ENCODE results near the gene ECE1. TPM values are rescaled to one million over a fixed set of nuclear protein-coding genes. Genes with fewer than 3 reads are reported as not detected.

The ECE1 gene
- total RNA-seq, 1 donor from 2014 or later: 15.2 TPM

DNA sequence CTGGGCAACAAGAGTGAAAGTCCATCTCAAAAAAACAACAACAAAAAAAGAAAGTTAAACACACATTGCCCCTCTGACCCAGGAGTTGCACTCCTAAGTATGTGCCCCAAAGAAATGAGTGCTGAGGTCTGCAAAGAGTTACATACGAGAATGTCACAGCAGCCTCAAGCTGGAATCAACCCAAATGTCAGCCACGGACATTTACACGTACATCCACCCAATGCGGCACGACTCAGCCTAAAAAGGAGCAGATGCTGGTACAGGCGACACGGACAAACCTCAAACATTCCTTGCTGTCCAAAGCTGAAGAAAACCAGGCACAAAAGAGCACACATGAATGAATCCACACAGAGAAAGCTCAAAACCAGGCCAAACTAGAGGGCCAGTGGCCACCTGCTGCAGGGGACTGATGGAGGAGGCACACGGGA lies 46.8 kb upstream of the ECE1 start:
- Histone ChIP-seq H3K4me3 (no peak overlapping the region), H3F3A (ENCODE audit: low read depth) (no peaks in the 10 kb centered on the region), H3K79me2 (ENCODE audit: low read depth) (no peaks in the 10 kb centered on the region), H3K36me3 (no peaks in the 10 kb centered on the region), H3K27me3 (peaks cover 6% of the 10 kb centered on the region), H3K27ac (no peak overlapping the region), H3K9me3 (ENCODE audit: low read depth) (no peaks in the 10 kb centered on the region), H3K4me2 (no peak overlapping the region), H3K4me1 (peaks cover 6% of the 10 kb centered on the region), H2AFZ (replicated peaks) (no peak overlapping the region), H3K9ac (no peak overlapping the region), H4K20me1 (ENCODE audit: low read depth) (peaks cover 53% of the 10 kb centered on the region)
- Mint-ChIP-seq H3K4me3 (no peak overlapping the region), H3K27ac (no peak overlapping the region), H3K36me3 (no peaks in the 10 kb centered on the region), H3K4me1 (peaks cover 62% of the 10 kb centered on the region), H3K9me3 (no peaks in the 10 kb centered on the region), H3K27me3 (ENCODE audit: insufficient read depth, low read depth) (no peaks in the 10 kb centered on the region)
- no peak for DNase-seq (ENCODE audit: low spot score)
- TF ChIP-seq, protein P1, sequence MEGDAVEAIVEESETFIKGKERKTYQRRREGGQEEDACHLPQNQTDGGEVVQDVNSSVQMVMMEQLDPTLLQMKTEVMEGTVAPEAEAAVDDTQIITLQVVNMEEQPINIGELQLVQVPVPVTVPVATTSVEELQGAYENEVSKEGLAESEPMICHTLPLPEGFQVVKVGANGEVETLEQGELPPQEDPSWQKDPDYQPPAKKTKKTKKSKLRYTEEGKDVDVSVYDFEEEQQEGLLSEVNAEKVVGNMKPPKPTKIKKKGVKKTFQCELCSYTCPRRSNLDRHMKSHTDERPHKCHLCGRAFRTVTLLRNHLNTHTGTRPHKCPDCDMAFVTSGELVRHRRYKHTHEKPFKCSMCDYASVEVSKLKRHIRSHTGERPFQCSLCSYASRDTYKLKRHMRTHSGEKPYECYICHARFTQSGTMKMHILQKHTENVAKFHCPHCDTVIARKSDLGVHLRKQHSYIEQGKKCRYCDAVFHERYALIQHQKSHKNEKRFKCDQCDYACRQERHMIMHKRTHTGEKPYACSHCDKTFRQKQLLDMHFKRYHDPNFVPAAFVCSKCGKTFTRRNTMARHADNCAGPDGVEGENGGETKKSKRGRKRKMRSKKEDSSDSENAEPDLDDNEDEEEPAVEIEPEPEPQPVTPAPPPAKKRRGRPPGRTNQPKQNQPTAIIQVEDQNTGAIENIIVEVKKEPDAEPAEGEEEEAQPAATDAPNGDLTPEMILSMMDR (IDR thresholded peaks at IDR 0.05): no peak
- TF ChIP-seq EZH2phosphoT487 (IDR thresholded peaks at IDR 0.05) (no peak), EZH2 (IDR thresholded peaks at IDR 0.05) (no peak)

DNA sequence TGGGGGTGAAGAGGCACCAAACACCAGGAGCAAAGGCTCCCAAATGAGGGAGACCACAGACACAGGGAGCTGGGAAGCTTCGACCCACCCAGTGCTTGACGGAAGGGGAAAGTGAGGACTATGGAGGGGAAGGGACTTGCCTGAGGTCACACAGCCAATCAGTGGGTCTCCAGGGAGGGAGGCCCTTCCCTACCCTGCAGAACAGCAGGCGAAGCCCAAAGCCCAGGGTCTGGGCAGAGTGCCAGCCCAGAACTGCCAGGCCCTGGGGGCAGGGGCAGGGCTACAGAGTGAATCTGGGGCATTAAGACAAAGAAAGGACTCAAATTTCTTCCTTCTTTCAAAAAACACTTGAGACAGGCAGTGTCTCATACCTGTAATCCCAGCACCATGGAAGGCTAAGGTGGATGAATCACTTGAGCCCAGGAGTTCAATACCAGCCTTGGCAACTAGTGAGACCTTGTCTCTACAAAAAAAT lies 45.5 kb upstream of the ECE1 start:
- no peak overlapping the region for H3K27ac Mint-ChIP-seq
- no peaks in the 10 kb centered on the region for H3K9me3 Mint-ChIP-seq

DNA sequence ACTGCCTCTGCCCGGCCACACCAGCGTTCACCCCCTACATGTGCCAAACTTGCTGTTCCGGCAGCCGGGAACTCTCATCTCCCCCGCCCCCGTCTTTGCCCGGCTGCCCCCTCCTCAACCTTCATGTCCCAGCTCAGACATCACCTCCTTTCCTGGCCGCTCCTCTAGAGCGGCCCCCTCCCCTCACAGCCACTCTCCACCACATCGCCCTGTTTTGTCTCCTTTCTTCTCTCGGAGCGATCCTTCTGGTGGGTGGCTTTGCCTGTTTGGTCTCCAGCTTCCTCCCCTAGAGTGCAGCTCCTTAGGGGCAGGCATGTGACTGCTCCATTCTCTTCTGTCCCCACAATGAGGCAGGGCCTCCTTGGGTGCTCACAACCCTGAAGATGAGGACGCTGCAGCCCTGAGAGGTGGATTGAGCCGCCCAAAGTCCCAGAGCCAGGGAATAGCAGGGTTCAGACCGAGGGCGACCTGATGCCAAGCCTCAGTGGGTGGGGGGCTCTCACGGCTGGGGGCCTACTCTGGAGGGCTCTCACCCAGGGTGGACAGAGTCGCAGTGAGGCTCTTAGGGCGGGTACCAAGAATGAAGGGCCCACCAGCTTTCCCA lies 44.9 kb upstream of the ECE1 start:
- H3K27me3 Mint-ChIP-seq (ENCODE audit: insufficient read depth, low read depth): no peaks in the 10 kb centered on the region
- Histone ChIP-seq H3K4me2 (peak overlapping the region; percentile 66), H3K27me3 (peaks cover 6% of the 10 kb centered on the region), H3F3A (ENCODE audit: low read depth) (no peaks in the 10 kb centered on the region), H3K4me3 (peak overlapping the region; percentile 22), H4K20me1 (ENCODE audit: low read depth) (peaks cover 52% of the 10 kb centered on the region), H3K36me3 (no peaks in the 10 kb centered on the region), H2AFZ (replicated peaks) (peak overlapping the region; percentile 70), H3K4me1 (peaks cover 6% of the 10 kb centered on the region), H3K9me3 (ENCODE audit: low read depth) (no peaks in the 10 kb centered on the region), H3K79me2 (ENCODE audit: low read depth) (no peaks in the 10 kb centered on the region), H3K27ac (no peak overlapping the region), H3K9ac (no peak overlapping the region)
- H3K9me3 Mint-ChIP-seq: no peaks in the 10 kb centered on the region
- no peak for DNase-seq (ENCODE audit: low spot score)
- peaks cover 60% of the 10 kb centered on the region for H3K4me1 Mint-ChIP-seq
- no peaks in the 10 kb centered on the region for H3K36me3 Mint-ChIP-seq
- H3K27ac Mint-ChIP-seq: peak overlapping the region; percentile 92
- TF ChIP-seq, protein P1 (IDR thresholded peaks at IDR 0.05): peak; percentile 0
- TF ChIP-seq EZH2phosphoT487 (IDR thresholded peaks at IDR 0.05): no peak
- H3K4me3 Mint-ChIP-seq: peak overlapping the region; percentile 48

More for the DNA sequence above, 45.5 kb upstream of the ECE1 start:
- Histone ChIP-seq H3K4me1 (peaks cover 6% of the 10 kb centered on the region), H3F3A (ENCODE audit: low read depth) (no peaks in the 10 kb centered on the region), H3K9me3 (ENCODE audit: low read depth) (no peaks in the 10 kb centered on the region), H2AFZ (replicated peaks) (no peak overlapping the region), H4K20me1 (ENCODE audit: low read depth) (peaks cover 56% of the 10 kb centered on the region), H3K36me3 (no peaks in the 10 kb centered on the region), H3K27me3 (peaks cover 6% of the 10 kb centered on the region), H3K4me3 (no peak overlapping the region), H3K4me2 (no peak overlapping the region), H3K9ac (no peak overlapping the region), H3K27ac (no peak overlapping the region), H3K79me2 (ENCODE audit: low read depth) (no peaks in the 10 kb centered on the region)
- H3K4me3 Mint-ChIP-seq: no peak overlapping the region
- no peaks in the 10 kb centered on the region for H3K36me3 Mint-ChIP-seq
- DNase-seq (ENCODE audit: low spot score): no peak
- no peaks in the 10 kb centered on the region for H3K27me3 Mint-ChIP-seq (ENCODE audit: insufficient read depth, low read depth)
- peaks cover 59% of the 10 kb centered on the region for H3K4me1 Mint-ChIP-seq
- TF ChIP-seq, protein P1 (IDR thresholded peaks at IDR 0.05): no peak
- TF ChIP-seq EZH2phosphoT487 (IDR thresholded peaks at IDR 0.05) (no peak), EZH2 (IDR thresholded peaks at IDR 0.05) (no peak)
